22Rv1 (cell line): ENCODE data around the gene SEPHS1.

Experiments
- H3K27ac ChIP-seq: fragments of 450-650 bp; 2 replicates; pipeline ENCODE4 v1.5.1; 2017
- CTCF ChIP-seq: fragments of 450-650 bp; IDR thresholded peaks from 2 replicates; pipeline ENCODE4 v1.5.1; 2017; ENCODE audit warnings: mild to moderate bottlenecking
- ZFX ChIP-seq: fragments of 450-650 bp; IDR thresholded peaks from 2 replicates; pipeline ENCODE4 v1.6.1; 2017; ENCODE audit warnings: antibody characterized with exemption, borderline replicate concordance

The SEPHS1 gene

DNA sequence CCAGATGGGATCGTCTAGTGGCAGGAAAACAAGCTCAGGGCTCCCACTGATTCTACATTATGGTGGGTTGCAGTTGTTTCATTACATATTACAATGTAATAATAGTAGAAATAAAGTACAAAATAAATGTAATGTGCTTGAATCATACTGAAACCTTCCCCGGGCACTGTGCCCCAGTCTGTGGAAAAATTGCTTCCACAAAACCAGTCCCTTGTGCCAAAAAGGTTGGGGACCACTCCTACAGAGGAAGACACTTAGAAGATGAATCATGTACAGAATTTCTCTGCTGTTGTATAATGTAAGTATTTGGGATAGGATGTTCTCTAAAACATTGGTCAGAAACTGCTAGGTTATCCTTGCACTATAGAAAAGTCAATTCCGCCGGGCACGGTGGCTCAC is 36.9 kb downstream of the SEPHS1 start:
- TF ChIP-seq CTCF (no peak), ZFX (no peak)
- no peak overlapping the region for H3K27ac ChIP-seq

DNA sequence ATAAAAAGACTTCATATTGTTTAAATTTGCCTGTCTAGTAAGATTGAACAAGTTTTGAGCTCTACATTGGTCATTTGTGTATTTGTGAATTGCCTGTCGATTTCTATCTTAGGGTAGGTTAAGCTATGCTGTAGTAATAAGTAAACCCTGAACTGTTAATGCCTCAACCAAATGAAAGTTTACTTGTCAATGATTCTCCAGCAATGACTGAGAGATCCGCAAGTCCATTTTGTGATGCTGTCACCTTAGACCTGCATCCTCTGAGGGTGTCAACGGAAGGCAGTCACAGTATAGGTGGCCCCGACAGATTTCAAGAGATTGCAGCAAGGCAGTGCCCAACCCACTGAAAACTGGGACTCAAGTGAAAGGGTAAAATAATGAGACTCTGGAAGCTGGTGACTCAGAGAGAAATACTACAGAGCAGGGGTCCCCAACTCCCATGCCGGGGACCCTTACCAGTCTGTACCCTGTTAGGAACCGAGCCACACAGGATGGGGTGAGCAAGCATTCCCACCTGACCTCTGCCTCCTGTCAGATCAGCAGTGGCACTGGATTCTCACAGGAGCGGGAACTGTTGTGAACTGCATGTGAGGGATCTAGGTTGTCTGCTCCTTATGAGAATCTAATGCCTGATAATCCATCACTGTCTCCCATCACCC is 37.4 kb downstream of the SEPHS1 start:
- TF ChIP-seq CTCF = no peak
- TF ChIP-seq ZFX = no peak
- H3K27ac ChIP-seq = no peak overlapping the region

DNA sequence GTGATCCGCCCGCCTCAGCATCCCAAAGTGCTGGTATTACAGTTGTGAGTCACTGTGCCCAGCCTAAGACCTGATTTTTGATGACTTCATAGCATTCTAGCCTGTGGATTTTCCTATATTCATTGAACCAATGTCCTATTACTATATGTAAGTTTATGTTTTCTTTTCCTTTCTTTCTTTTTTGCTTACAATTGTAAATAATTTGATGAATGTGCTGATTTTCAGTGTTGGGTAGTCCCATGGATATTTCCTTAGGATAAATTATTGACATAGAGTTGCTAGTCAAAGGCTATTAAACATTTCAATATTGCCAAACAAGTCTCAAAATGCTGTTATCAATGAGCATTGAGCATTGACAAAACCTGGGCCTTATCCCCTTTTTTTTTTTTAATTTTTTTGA is 38.3 kb downstream of the SEPHS1 start:
- no peak for TF ChIP-seq CTCF
- TF ChIP-seq ZFX = no peak
- no peak overlapping the region for H3K27ac ChIP-seq

- TF ChIP-seq ZFX (no peak), CTCF (no peak)
- no peak overlapping the region for H3K27ac ChIP-seq
Observed at GRCh38 chr10:13308096-13308495, 40.0 kb downstream of the SEPHS1 start.

DNA sequence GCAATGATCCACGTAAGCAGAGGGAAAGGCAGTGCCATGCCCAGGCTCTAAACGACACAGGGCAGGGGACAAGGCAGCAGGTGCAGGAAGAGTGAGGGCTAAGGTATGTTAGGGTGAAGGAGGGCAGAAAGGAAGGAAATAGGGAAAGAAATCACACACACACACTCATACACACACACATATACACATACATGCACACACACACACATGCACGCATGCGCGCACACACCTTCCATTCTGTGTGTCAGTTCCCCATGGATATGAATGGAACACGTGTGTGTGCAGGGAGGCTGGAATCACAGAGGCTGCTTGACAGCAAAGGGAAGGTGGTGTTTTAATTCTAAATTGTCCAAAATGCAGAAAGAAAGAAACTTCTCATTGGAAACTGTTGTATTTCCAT is 42.0 kb downstream of the SEPHS1 start:
- no peak overlapping the region for H3K27ac ChIP-seq
- TF ChIP-seq CTCF (no peak), ZFX (no peak)

DNA sequence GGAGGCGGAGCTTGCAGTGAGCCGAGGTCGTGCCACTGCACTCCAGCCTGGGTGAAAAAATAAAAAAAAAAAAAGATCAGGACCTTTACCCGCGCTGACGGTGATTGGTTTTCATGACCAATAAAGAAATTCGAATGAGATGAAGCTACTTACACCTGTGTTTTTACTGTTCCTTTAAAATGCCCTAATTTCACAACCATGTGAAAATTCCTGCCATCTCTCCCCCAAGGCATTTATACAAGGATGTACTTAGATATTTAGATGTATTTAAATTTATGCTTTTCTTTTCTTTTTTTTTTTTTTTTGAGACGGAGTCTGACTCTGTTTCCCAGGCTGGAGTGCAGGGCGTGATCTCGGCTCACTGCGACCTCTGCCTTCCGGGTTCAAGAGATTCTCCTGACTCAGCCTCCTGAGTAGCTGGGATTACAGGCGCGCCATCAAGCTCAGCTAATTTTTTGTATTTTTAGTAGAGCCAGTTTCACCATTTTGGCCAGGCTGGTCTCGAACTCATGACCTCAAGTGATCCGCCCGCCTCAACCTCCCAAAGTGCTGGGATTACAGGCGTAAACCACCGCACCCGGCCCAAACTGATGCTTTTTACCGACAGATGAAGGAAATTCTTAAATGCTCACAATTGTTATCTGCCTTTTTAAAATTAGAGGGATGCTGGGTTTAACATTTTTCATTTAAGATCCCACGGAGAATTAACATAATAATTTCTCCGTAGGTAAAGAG is 45.1 kb downstream of the SEPHS1 start:
- TF ChIP-seq ZFX (no peak), CTCF (no peak)
- peak overlapping the region; percentile 87 for H3K27ac ChIP-seq
